SK-N-SH treated with all-trans-retinoic acid at 6 μM for 48 hours (cell line): ENCODE data around the gene FBL.

Experiments
- ATAC-seq: fragments of 200-7000 bp; cut with Tn5 transposase; 3 replicates; pipeline ENCODE4 v1.9.1; 2020; ENCODE audit warnings: mild to moderate bottlenecking, moderate library complexity
- BACH2 ChIP-seq: fragments of 250-450 bp; sonication (Bioruptor Pico); IDR thresholded peaks from 2 replicates; pipeline ENCODE4 v1.9.0; 2021; ENCODE audit warnings: mild to moderate bottlenecking, borderline replicate concordance
- CREB5 ChIP-seq: fragments of 250-450 bp; sonication (Bioruptor Pico); IDR thresholded peaks from 2 replicates; pipeline ENCODE4 v1.5.1; 2020; ENCODE audit warnings: low read depth, mild to moderate bottlenecking, moderate library complexity
- CSDC2 ChIP-seq: fragments of 250-450 bp; sonication (Bioruptor Pico); IDR thresholded peaks from 2 replicates; pipeline ENCODE4 v1.5.0; 2020; ENCODE audit warnings: mild to moderate bottlenecking, moderate library complexity
- ESRRG ChIP-seq: fragments of 250-450 bp; sonication (Bioruptor Pico); IDR thresholded peaks from 2 replicates; pipeline ENCODE4 v1.6.1; 2021; ENCODE audit warnings: mild to moderate bottlenecking
- GLIS3 ChIP-seq: fragments of 250-450 bp; sonication (Bioruptor Pico); IDR thresholded peaks from 2 replicates; pipeline ENCODE4 v1.5.0; 2020; ENCODE audit warnings: mild to moderate bottlenecking, moderate library complexity
- ISL1 ChIP-seq: fragments of 250-450 bp; sonication (Bioruptor Pico); IDR thresholded peaks from 2 replicates; pipeline ENCODE4 v2.1.2; 2022; ENCODE audit warnings: mild to moderate bottlenecking, moderate library complexity
- PATZ1 ChIP-seq: fragments of 250-450 bp; sonication (Bioruptor Pico); IDR thresholded peaks from 2 replicates; pipeline ENCODE4 v1.8.0; 2020; ENCODE audit warnings: mild to moderate bottlenecking, moderate library complexity, borderline replicate concordance
- PPARA ChIP-seq: fragments of 250-450 bp; sonication (Bioruptor Pico); IDR thresholded peaks from 2 replicates; pipeline ENCODE4 v1.5.0; 2020; ENCODE audit warnings: mild to moderate bottlenecking, borderline replicate concordance
- RARB ChIP-seq: fragments of 250-450 bp; sonication (Bioruptor Pico); IDR thresholded peaks from 2 replicates; pipeline ENCODE4 v1.8.0; 2021; ENCODE audit warnings: mild to moderate bottlenecking, moderate library complexity
- TSHZ2 ChIP-seq: fragments of 250-450 bp; sonication (Bioruptor Pico); IDR thresholded peaks from 2 replicates; pipeline ENCODE4 v1.5.0; 2020; ENCODE audit warnings: mild to moderate bottlenecking, moderate library complexity
- ZC3H10 ChIP-seq: fragments of 250-450 bp; sonication (Bioruptor Pico); IDR thresholded peaks from 2 replicates; pipeline ENCODE4 v1.5.1; 2021; ENCODE audit warnings: mild to moderate bottlenecking, moderate library complexity
- ZFP3 ChIP-seq: fragments of 250-450 bp; sonication (Bioruptor Pico); IDR thresholded peaks from 2 replicates; pipeline ENCODE4 v1.5.0; 2020; ENCODE audit warnings: mild to moderate bottlenecking, moderate library complexity
- ZFP30 ChIP-seq: fragments of 450-650 bp; formaldehyde crosslinking; IDR thresholded peaks from 2 replicates; pipeline ENCODE4 v1.5.0; 2022; ENCODE audit warnings: mild to moderate bottlenecking, moderate library complexity
- ZNF565 ChIP-seq: fragments of 450-650 bp; formaldehyde crosslinking; conservative IDR thresholded peaks from 2 replicates; pipeline ENCODE4 v1.5.0; 2020; ENCODE audit warnings: low read depth, mild to moderate bottlenecking, moderate library complexity
- ZNF70 ChIP-seq: fragments of 450-650 bp; formaldehyde crosslinking; IDR thresholded peaks from 2 replicates; pipeline ENCODE4 v1.5.0; 2020; ENCODE audit warnings: mild to moderate bottlenecking, moderate library complexity
- TF ChIP-seq, protein P1 (sequence below): fragments of 250-450 bp; sonication (Bioruptor Pico); IDR thresholded peaks from 2 replicates; pipeline ENCODE4 v1.8.0; 2021; ENCODE audit warnings: low read depth, mild to moderate bottlenecking, moderate library complexity, borderline replicate concordance

The FBL gene

GRCh38 chr19:39870171-39870971 is 24.2 kb upstream of the FBL start:
- no peak for ATAC-seq

GRCh38 chr19:39867952-39868351 is 21.8 kb upstream of the FBL start:
- ATAC-seq, result no peak
- no peak for TF ChIP-seq ZNF70 (CRISPR knock-in tag)
- no peak for TF ChIP-seq ESRRG
- TF ChIP-seq ZFP30 (CRISPR knock-in tag), result no peak
- TF ChIP-seq PATZ1, result no peak
- TF ChIP-seq ZFP3 (CRISPR knock-in tag), result no peak
- TF ChIP-seq ZNF565 (CRISPR knock-in tag), result no peak
- no peak for TF ChIP-seq BACH2 (CRISPR knock-in tag)
- no peak for TF ChIP-seq PPARA

More at GRCh38 chr19:39870171-39870971, 24.2 kb upstream of the FBL start:
- no peak for TF ChIP-seq PATZ1
- no peak for TF ChIP-seq BACH2 (CRISPR knock-in tag)
- TF ChIP-seq CREB5, result no peak
- TF ChIP-seq ISL1 (CRISPR knock-in tag), result no peak
- no peak for TF ChIP-seq RARB (CRISPR knock-in tag)
- TF ChIP-seq ESRRG, result no peak
- TF ChIP-seq ZC3H10 (CRISPR knock-in tag), result no peak

DNA sequence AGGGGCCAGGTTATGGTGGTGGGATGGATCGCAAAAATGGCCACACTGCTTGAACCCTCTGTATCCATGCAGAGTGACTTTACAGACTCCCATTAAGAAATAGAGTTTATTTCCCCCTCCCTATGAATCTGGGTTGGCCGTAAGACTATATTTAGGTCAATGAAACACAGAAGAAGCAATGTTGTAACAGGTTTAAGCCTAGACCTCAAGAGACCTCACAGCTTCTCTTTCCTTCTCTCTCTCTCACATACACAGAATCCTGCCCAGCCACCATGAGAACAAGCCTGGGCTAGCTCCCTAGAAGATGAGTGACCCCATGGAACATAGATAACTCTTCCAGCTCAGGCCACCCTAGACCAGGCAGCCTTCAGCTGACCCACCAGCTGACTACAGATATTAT is 21.0 kb upstream of the FBL start:
- TF ChIP-seq TSHZ2 (CRISPR knock-in tag) (no peak), PATZ1 (no peak), GLIS3 (CRISPR knock-in tag) (no peak), ZC3H10 (CRISPR knock-in tag) (no peak), CSDC2 (CRISPR knock-in tag) (no peak)
- TF ChIP-seq, protein P1, sequence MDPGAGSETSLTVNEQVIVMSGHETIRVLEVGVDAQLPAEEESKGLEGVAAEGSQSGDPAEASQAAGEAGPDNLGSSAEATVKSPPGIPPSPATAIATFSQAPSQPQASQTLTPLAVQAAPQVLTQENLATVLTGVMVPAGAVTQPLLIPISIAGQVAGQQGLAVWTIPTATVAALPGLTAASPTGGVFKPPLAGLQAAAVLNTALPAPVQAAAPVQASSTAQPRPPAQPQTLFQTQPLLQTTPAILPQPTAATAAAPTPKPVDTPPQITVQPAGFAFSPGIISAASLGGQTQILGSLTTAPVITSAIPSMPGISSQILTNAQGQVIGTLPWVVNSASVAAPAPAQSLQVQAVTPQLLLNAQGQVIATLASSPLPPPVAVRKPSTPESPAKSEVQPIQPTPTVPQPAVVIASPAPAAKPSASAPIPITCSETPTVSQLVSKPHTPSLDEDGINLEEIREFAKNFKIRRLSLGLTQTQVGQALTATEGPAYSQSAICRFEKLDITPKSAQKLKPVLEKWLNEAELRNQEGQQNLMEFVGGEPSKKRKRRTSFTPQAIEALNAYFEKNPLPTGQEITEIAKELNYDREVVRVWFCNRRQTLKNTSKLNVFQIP (CRISPR knock-in tag), result no peak
- ATAC-seq, result no peak

- TF ChIP-seq PATZ1 (no peak), BACH2 (CRISPR knock-in tag) (no peak), PPARA (no peak)
- TF ChIP-seq, all 23 proteins: peak for 0
- no peak for ATAC-seq
These were observed 19.8 kb upstream of the FBL start for GRCh38 chr19:39865953-39866352.
